DMS 273 (cell line): Measurements from ENCODE around the gene PFN2.

Experiments
- DNase-seq: peaks from one replicate; lab custom pipeline; 2025; ENCODE audit not compliant: unreplicated experiment; lab: John Stamatoyannopoulos, UW

Gene PFN2

GRCh38 chr3:149933008-149933407 is 37.7 kb downstream of the PFN2 start:
- no peak for DNase-seq

- no peak for DNase-seq
Measured at GRCh38 chr3:149920119-149920518, 50.6 kb downstream of the PFN2 start.

GRCh38 chr3:149919509-149919908 is 51.2 kb downstream of the PFN2 start:
- no peak for DNase-seq

- no peak for DNase-seq
Measured at GRCh38 chr3:149917124-149917667, 53.5 kb downstream of the PFN2 start.
